ENCODE data around the gene TGFB1.
"Not testable (repeated sequence)": the region's sequence is repeated elsewhere in the genome, so short reads cannot be mapped to it uniquely, and the experiment has no call there.

The TGFB1 gene

GRCh38 chr19:41353466-41354342 is at the start of gene TGFB1:
TGFB1 (minus strand) TSS chr19:41353922; CDS start chr19:41353044, 878 bp downstream.
- DNase-seq = peak; percentile 59

GRCh38 chr19:41402010-41402409 is 48.3 kb upstream of the TGFB1 start:
- no peak for DNase-seq

- no peak for DNase-seq
Measured at GRCh38 chr19:41401483-41401882, 47.8 kb upstream of the TGFB1 start.

GRCh38 chr19:41399525-41399924 is 45.8 kb upstream of the TGFB1 start:
- DNase-seq = no peak

- no peak for DNase-seq
Measured at GRCh38 chr19:41399091-41399490, 45.4 kb upstream of the TGFB1 start.

GRCh38 chr19:41398598-41398997 is 44.9 kb upstream of the TGFB1 start:
- DNase-seq = no peak

GRCh38 chr19:41398050-41398418 is 44.3 kb upstream of the TGFB1 start:
- DNase-seq = no peak

GRCh38 chr19:41397086-41398049 is 43.6 kb upstream of the TGFB1 start, which contains the start of the genes BCKDHA and EXOSC5:
BCKDHA (plus strand) TSS chr19:41397818; CDS start chr19:41397828, 10 bp downstream.
EXOSC5 (minus strand) TSS chr19:41397359; CDS start chr19:41397328, 31 bp downstream.
- peak; percentile 100 for DNase-seq

GRCh38 chr19:41395355-41395754 is 41.6 kb upstream of the TGFB1 start:
- DNase-seq = no peak

- no peak for DNase-seq
Measured at GRCh38 chr19:41392775-41393174, 39.1 kb upstream of the TGFB1 start.

- DNase-seq = no peak
Measured at GRCh38 chr19:41391618-41392017, 37.9 kb upstream of the TGFB1 start.

GRCh38 chr19:41386442-41386841 is 32.7 kb upstream of the TGFB1 start:
- DNase-seq = no peak

GRCh38 chr19:41384351-41384750 is 30.6 kb upstream of the TGFB1 start:
- no peak for DNase-seq

- not testable (repeated sequence) for DNase-seq
Measured at GRCh38 chr19:41381536-41381935, 27.8 kb upstream of the TGFB1 start.

GRCh38 chr19:41377977-41378709 is 24.4 kb upstream of the TGFB1 start:
- no peak for DNase-seq

- no peak for DNase-seq
Measured at GRCh38 chr19:41376998-41377365, 23.3 kb upstream of the TGFB1 start.

GRCh38 chr19:41376241-41376997 is 22.7 kb upstream of the TGFB1 start, which contains the start of gene TMEM91:
TMEM91 (plus strand) TSS chr19:41376533; CDS start chr19:41378310, 1,777 bp downstream.
- peak; percentile 35 for DNase-seq

GRCh38 chr19:41373993-41374392 is 20.3 kb upstream of the TGFB1 start:
- DNase-seq = peak; percentile 78

- DNase-seq = no peak
Measured at GRCh38 chr19:41372501-41372900, 18.8 kb upstream of the TGFB1 start.

GRCh38 chr19:41371541-41371940 is 17.8 kb upstream of the TGFB1 start:
- no peak for DNase-seq

- not testable (repeated sequence) for DNase-seq
Measured at GRCh38 chr19:41371119-41371518, 17.4 kb upstream of the TGFB1 start.

- DNase-seq = no peak
Measured at GRCh38 chr19:41369769-41370168, 16.0 kb upstream of the TGFB1 start.
